GM18507 (cell line): Measurements from ENCODE around the gene GLI2.

Experiments used
- DNase-seq: peaks from one replicate; pipeline ENCODE4 v3.0.0; 2011; ENCODE audit warnings: low read depth; ENCODE audit not compliant: insufficient read length; ENCODE audit errors: extremely low spot score
- FAIRE-seq: peaks from 2 replicates; lab custom pipeline; 2011; peaks lifted over from hg19 to GRCh38; lab: Jason Lieb, UNC

The GLI2 gene

DNA sequence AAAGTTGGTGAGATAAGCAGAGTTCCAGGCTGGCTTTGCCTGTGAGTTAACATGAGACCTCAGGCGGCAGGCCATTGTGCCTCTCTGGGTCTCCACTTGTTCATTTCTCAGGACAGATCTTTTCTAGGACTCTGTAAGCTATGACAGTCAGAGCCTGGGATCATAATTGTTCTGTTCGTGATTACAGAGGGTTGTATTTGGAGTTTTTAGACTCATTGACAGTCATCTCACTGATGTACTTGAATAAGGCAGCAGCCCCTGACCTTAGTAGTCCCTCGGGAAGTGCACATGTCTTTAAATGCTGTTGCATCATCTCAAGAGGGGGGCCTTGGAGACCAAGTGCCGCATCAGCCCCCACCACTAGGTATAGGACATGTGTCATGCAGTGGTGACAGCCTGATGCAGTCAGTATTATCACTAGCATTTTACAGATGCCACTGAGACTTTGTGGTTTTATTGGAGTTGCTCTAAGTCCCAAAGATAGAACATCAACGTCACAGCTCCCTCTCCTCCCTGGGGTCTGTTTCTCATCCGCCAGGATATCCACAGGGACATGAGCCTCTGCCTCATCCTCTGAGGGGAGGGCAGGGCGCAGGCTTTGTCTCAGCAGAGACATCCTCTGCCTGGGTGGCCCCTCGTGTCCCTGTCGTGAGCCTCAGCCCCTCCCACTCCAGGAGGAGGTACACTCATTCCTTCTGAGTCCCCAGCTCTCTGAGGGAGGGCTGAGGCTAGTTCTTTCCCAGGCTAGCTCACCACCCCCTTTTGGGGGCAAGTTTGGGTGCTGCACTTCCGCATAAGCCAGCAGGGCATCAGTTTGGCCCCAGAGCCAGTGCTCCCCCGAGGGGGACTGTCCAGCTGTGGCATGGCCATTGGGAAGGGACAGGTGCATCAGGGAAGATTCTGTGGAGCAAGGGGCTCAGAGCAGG, 14.1 kb downstream of the GLI2 start:
- DNase-seq (no peak), FAIRE-seq (no peak)

- DNase-seq (no peak), FAIRE-seq (no peak)
Observed at GRCh38 chr2:120750488-120751210, 15.0 kb downstream of the GLI2 start.

DNA sequence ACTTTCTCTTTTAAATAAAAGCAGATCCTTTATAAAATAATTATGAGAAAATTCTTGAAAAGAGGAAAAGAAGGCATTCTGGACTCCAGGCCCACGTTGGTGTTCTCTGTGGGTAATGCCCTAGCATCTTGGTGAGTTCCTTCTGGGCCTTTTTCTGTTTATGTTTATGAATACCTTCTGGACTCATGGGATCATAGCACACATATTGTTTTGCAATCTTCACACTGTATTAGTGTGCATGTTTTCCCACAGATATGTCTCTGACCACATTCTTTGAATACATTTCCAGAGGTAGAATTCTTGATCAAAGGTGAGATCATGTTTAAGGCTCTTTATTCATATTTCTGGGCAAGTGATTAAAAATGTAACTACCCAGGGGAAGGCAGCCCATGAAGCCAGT, 15.9 kb downstream of the GLI2 start:
- no peak for FAIRE-seq
- DNase-seq, result no peak

- DNase-seq, result no peak
- no peak for FAIRE-seq
Observed at GRCh38 chr2:120754067-120754960, 18.6 kb downstream of the GLI2 start.

DNA sequence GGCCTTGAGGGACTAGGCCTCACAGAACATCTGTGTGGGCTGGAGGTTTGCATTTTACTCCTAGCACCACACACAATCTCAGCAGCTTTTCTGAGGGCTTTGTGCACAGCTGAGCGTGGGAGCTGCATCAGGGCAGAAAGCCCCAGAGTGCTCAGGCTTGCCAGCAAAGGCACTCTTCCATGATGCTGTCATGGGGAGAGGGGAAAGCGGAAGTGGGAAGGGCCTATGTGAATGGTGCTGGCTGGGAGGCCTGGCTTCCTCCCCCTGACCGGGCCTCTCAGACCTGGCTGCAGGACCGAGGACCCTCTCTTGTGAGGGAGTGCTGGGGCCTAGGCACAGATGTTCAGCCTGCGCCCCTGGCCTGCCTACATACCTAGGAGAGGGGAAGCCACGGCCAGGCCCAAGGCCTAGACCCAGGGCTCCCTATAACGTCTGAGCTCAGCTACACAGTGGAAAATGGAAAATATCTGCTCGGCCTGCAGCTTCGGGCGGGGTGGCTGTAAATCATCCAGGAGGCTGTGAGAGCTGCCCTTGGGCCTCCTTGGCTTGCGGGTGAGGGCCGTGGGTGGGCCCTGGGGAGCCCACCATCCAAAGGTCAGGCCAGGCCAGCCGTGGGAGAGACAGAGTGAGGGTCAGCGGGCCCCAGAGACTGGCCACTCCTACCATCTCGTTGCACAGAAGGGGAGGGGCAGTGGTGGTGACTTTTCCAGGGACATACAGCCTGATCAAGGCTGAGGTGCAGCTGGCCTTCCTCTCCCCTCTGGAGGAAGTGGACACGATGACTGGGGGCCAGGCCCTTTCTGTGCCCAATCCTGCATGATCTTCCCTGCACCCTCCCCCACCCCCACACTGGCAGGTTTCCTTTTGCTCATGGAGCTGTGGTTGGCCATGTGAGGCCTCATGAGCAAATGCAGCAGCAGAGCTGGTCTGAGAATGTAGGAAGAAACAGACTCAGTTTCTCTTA, 22.8 kb downstream of the GLI2 start:
- FAIRE-seq (no peak), DNase-seq (no peak)

DNA sequence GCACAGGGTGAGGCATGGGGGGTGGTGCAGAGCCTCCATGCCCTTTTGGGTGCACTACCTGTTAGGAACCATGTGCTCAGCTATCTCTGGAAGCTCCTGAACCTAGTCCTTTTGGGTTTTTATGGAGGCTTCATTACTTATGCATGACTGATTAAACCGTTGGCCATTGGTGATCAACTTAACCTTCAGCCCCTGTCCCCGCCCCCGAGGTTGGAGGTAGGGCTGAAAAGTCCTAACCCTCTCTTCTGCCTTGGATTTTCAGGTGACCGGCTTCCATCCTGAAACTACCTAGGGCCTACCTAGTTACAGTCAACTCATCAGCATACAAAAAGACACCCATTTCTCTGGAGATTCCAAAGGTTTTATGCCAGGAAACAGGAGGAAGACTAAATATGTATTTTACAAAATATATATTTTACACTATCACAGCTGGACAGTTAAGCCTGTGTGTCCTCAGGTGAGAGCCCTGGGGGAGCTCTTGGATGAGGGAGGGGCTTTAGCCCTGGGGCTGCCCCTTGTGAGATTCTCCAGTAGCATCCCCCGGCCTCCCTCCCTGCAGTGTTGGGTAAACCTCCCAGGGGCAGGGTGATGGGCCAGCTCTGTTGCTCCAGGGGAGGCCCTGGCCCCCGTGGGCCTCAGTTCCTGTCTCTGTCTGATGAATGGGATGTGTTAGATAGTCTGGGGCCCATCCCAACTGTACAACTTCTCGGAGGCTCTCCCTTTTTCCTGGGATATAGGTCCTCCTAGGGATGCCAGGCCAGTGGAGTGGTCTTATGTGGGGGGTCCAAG, 24.1 kb downstream of the GLI2 start:
- FAIRE-seq (no peak), DNase-seq (no peak)

GRCh38 chr2:120760446-120761135, 24.9 kb downstream of the GLI2 start:
- FAIRE-seq, result no peak
- no peak for DNase-seq

GRCh38 chr2:120761164-120761861, 25.6 kb downstream of the GLI2 start:
- FAIRE-seq, result no peak
- no peak for DNase-seq

DNA sequence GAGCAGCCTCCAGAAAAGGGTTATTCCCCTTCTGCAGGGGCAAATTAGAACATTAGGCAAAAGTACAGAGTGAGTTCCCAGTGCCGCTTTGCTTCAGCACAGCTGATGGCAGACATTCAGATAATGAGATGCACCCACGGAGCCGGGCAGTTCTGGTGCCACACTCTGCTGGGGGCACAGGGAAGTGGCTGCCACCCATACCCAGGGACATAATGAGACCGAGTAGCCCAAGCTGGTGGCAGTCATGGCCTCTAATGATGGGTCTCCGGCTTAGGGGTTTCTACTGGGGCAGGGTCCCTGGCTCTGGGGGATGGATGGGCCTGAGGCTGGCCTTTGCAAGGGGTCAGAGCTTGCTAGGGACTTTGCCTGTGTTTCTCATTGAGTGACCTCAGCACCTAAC, 26.2 kb downstream of the GLI2 start:
- FAIRE-seq (no peak), DNase-seq (no peak)

DNA sequence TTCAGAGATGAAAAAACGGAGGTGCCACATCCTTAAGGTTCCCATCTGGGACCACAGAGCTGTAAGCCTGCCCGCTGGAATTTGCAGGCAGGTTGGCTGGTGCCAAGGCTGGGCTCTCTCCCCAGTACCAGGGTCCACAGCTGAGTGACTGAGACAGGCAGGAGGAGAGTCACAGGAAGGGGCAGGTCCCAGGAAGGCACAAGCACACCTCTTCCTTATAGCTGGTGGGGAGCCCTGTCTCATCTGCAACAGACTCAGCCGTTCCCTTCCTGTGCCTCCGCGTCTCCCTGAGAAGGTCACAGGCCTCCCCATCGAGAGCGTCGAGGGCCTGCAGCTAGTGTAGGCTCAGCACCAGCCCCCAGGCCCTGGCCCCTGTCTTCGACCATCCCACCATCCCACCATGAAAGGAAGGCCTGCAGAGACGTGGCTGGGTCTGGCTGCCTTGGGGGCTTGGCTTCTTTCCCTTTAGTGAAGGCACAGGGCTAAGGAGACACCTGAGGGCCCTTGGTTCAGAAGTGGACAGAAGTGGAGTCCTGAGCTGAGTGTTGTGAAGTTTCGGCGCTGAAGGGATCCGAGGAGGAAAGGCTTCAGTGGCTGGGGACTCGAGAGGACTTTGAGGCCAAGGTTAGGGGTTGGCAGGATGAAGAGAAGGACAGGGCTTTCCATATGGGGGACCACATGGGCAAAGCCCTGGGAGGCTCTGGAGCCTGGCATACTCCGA, 26.8 kb downstream of the GLI2 start:
- DNase-seq (no peak), FAIRE-seq (no peak)

DNA sequence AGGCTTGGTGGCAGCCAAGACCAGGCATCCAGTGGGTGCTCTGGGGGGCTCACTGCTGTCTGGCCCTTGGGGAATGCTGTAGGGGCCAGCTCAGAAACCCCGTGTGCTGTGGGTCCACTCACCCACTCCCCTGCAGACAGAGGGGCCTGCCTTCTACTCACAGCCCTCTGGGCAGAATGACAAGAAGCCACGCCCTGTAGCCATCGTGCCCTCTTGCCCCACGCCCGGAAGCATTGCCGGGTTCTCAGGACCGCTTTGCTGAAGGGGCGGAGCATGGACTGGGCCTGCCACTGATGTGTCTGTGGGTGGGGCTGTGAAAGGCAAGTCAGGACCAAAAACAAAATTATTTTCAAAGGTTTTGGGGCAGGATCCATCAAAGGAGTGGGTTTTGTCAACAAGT, 27.8 kb downstream of the GLI2 start:
- FAIRE-seq, result no peak
- no peak for DNase-seq

GRCh38 chr2:120763931-120764330, 28.3 kb downstream of the GLI2 start:
- no peak for DNase-seq
- FAIRE-seq, result no peak

DNA sequence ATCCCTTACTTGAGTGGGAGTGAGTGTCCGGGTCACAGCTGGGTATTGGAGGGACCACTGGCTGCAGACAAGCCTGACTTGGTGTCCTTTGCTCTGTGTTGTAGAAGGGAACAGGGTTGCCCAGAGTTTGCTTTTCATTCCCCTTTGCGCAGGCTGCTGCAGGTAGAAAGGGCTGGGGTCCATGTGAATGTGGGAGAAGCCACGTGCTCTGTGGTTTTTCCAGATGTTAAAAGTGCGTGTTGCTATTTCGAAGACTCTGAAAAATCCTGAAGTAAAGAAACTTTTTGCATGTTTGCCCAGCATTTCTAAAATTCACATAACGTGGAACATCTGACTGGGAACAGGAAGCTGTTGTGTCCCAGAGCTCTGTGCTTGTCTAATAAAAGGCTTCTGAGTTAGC, 28.8 kb downstream of the GLI2 start:
- FAIRE-seq (no peak), DNase-seq (no peak)

GRCh38 chr2:120764991-120765677, 29.5 kb downstream of the GLI2 start:
- no peak for FAIRE-seq
- DNase-seq, result no peak

DNA sequence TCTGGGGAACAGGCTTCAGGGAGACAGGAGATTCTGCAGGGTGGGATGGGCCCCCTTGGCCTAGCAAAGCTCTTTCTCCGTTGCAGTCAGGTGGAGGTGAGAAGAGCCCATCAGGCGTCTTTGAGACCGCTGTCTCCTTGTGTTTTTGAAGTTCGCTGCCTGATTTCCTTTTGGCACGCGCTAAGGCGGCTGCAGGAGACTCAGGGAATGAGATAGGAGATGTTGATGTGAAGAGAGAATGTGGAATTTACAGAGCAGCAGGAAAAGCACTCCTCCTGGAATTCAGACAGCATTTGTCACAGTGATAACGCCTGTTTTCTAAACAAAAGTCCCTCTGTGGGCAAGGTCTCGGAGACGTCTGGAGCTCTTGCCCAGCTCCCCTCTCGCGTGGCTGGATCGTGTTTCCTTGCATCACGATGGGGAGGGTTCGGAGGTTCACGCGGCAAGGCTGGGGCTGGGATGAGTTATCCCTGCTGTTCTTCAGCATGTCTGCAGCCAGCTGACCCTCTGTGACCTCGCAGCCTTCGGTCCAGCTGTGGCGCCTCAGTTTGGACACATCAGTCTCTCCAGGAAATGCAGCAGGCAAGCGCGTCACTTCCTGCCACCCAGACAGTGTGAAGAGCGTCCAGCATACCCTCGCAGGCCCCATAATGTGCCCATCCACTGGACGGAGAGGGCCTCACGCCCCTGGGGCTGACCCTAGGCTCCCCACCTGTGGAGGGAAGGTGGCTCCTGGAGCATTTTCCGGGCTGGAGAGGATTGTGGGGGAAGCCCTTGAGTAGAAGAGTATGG, 30.2 kb downstream of the GLI2 start:
- FAIRE-seq (no peak), DNase-seq (no peak)
